Cerebellar cortex (tissue), 1 donor: Measurements from ENCODE around the gene VPS33A.
"Not testable (repeated sequence)": the region's sequence is repeated elsewhere in the genome, so short reads cannot be mapped to it uniquely, and the experiment has no call there.

Experiments
- DNase-seq: peaks from one replicate; pipeline ENCODE4 v3.0.0-alpha.2; 2015; ENCODE audit warnings: low spot score

The VPS33A gene

GRCh38 chr12:122204167-122205052, 61.9 kb downstream of the VPS33A start:
- DNase-seq = no peak

- peak; percentile 73 for DNase-seq
Measured at GRCh38 chr12:122203301-122204166, 62.8 kb downstream of the VPS33A start, which contains the start of gene B3GNT4. B3GNT4 (plus strand) TSS chr12:122203709; CDS start chr12:122204619, 910 bp downstream.

- not testable (repeated sequence) for DNase-seq
Measured at GRCh38 chr12:122202811-122203210, 63.5 kb downstream of the VPS33A start.

GRCh38 chr12:122202017-122202416, 64.3 kb downstream of the VPS33A start:
- no peak for DNase-seq

- no peak for DNase-seq
Measured at GRCh38 chr12:122201381-122201780, 64.9 kb downstream of the VPS33A start.

- no peak for DNase-seq
Measured at GRCh38 chr12:122200541-122201175, 65.6 kb downstream of the VPS33A start.

GRCh38 chr12:122199484-122200355, 66.6 kb downstream of the VPS33A start:
- no peak for DNase-seq

GRCh38 chr12:122197612-122197966, 68.7 kb downstream of the VPS33A start:
- DNase-seq = no peak

- no peak for DNase-seq
Measured at GRCh38 chr12:122195405-122195804, 70.9 kb downstream of the VPS33A start.

GRCh38 chr12:122194804-122195203, 71.5 kb downstream of the VPS33A start:
- DNase-seq = no peak

GRCh38 chr12:122192441-122192840, 73.9 kb downstream of the VPS33A start:
- no peak for DNase-seq

GRCh38 chr12:122190842-122191668, 75.2 kb downstream of the VPS33A start:
- DNase-seq = peak; percentile 65

GRCh38 chr12:122189626-122190475, 76.4 kb downstream of the VPS33A start:
- DNase-seq = no peak

GRCh38 chr12:122187466-122187865, 78.8 kb downstream of the VPS33A start:
- DNase-seq = no peak

- no peak for DNase-seq
Measured at GRCh38 chr12:122185494-122186082, 80.7 kb downstream of the VPS33A start.

GRCh38 chr12:122185079-122185478, 81.2 kb downstream of the VPS33A start:
- DNase-seq = no peak

- no peak for DNase-seq
Measured at GRCh38 chr12:122184517-122184916, 81.8 kb downstream of the VPS33A start.

- DNase-seq = no peak
Measured at GRCh38 chr12:122183588-122183940, 82.7 kb downstream of the VPS33A start.
